Fibroblast of pulmonary artery (primary cell): ENCODE results near the gene PUDP.

Source experiments
- DNase-seq: peaks from one replicate; pipeline ENCODE4 v3.0.0-alpha.2; 2010; ENCODE audit warnings: low read depth
- H3K4me3 ChIP-seq: replicated peaks from 2 replicates; pipeline ENCODE4 v1.5.1; 2011; ENCODE audit warnings: low read depth, mild to moderate bottlenecking, control low read depth, low read length, moderate library complexity
- TF ChIP-seq, protein P1 (sequence below): IDR thresholded peaks from 2 replicates; pipeline ENCODE4 v1.5.1; 2011; ENCODE audit warnings: mild to moderate bottlenecking, control low read depth, low read length, inconsistent platforms; ENCODE audit errors: missing control alignments

PUDP gene

GRCh38 chrX:7086384-7086783 lies 61.6 kb downstream of the PUDP start:
- TF ChIP-seq, protein P1, sequence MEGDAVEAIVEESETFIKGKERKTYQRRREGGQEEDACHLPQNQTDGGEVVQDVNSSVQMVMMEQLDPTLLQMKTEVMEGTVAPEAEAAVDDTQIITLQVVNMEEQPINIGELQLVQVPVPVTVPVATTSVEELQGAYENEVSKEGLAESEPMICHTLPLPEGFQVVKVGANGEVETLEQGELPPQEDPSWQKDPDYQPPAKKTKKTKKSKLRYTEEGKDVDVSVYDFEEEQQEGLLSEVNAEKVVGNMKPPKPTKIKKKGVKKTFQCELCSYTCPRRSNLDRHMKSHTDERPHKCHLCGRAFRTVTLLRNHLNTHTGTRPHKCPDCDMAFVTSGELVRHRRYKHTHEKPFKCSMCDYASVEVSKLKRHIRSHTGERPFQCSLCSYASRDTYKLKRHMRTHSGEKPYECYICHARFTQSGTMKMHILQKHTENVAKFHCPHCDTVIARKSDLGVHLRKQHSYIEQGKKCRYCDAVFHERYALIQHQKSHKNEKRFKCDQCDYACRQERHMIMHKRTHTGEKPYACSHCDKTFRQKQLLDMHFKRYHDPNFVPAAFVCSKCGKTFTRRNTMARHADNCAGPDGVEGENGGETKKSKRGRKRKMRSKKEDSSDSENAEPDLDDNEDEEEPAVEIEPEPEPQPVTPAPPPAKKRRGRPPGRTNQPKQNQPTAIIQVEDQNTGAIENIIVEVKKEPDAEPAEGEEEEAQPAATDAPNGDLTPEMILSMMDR: no peak
- H3K4me3 ChIP-seq: no peak overlapping the region
- no peak for DNase-seq

- no peak overlapping the region for H3K4me3 ChIP-seq
- no peak for DNase-seq
- TF ChIP-seq, protein P1: no peak
These were observed 62.1 kb downstream of the PUDP start for GRCh38 chrX:7085879-7086278.

- no peak for DNase-seq
- H3K4me3 ChIP-seq: no peak overlapping the region
- TF ChIP-seq, protein P1: no peak
These were observed 63.1 kb downstream of the PUDP start for GRCh38 chrX:7084841-7085240.

- peak; percentile 78 for DNase-seq
- TF ChIP-seq, protein P1: no peak
- no peak overlapping the region for H3K4me3 ChIP-seq
These were observed 64.2 kb downstream of the PUDP start for GRCh38 chrX:7083468-7084396.

DNA sequence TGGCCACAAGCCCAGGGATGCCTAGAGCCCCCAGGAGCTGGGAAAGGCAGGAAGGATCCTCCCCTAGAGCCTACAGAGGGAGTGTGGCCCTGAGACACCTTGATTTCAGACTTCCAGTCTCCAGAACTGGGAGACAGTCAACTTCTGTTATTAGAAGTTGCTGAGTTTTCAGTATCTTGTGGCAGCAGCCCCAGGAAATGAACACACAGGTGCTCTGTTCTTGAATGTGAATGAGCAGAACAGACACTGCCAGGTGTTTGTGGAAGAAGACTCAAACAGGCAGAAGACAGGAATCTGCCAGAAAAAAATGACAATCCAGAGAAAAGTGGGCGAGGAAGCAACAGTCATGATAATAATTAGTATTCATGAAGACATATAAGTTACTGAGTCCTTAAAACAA lies 64.9 kb downstream of the PUDP start:
- DNase-seq: no peak
- TF ChIP-seq, protein P1: no peak

GRCh38 chrX:7082556-7082955 lies 65.4 kb downstream of the PUDP start:
- DNase-seq: no peak
- TF ChIP-seq, protein P1: no peak
- H3K4me3 ChIP-seq: no peak overlapping the region

More for the DNA sequence above, 64.9 kb downstream of the PUDP start:
- H3K4me3 ChIP-seq: no peak overlapping the region
